Measurements from ENCODE around the gene GABBR2.

GABBR2 gene

DNA sequence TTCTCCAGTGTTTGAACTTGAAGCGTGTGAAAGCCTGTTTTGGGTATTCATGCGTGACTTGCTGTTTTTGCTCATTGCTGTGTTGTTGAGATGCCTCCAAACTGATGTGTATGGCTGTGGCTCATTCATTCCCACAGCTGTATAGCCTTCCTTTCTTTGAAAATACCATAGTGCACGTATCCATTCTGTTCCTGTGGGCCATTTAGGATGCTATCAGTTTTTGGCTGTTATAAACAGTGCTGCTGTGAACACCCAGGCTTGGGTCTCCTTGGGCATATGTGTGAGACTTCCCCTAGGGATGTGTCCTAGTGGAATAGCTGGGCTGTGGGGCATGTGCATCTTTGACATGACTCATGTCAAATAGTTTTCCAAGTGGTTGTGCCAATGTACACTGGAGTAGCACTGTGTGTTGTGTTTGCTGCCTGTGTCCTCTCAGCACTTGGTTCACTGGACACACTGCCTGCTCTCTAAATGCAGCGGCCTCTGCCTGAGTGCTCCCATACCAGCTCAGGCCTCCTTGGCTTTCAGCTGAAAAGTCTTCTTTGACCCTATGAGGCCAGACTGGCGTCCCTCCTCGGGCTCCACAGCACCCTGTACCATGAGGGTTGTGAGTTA, 350.7 kb downstream of the GABBR2 start:
- H3K4me3 ChIP-seq (ENCODE audit: low read length) = no peak overlapping the region
- DNase-seq (ENCODE audit: low read depth, low spot score) = no peak

DNA sequence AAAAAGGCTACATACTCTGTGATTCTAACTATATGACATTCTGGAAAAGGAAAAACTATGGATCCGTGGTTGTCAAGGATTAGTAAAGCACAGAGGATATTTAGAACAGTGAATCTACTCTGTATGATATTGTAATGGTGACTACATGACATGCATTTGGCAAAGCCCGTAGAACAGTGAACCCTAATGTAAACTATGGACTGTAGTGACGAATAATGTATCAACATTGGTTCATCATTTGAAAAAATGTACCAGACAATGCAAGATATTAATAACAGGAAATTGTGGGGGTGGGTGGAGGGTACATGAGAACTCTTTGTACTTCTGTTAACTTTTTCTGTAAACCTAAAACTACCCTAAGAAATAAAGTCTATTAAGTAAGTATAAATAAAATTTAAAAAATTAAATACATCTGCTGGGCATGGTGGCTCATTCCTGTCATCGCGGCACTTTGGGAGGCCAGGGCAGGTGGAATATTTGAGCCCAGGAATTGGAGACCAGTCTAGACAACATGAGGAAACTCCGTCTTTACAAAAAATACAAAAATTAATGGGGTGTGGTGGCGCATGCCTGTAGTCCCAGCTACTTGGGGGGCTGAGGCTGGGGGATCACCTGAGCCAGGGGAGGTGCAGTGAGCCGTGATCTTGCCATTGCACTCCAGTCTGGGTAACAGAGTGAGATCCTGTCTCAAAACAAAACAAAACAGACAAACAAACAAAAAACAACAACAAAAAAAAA, 351.6 kb downstream of the GABBR2 start:
- DNase-seq (ENCODE audit: low read depth, low spot score) = no peak
- no peak overlapping the region for H3K4me3 ChIP-seq (ENCODE audit: low read length)

GRCh38 chr9:98356326-98356725, 352.4 kb downstream of the GABBR2 start:
- DNase-seq (ENCODE audit: low read depth, low spot score) = no peak
- H3K4me3 ChIP-seq (ENCODE audit: low read length) = no peak overlapping the region

DNA sequence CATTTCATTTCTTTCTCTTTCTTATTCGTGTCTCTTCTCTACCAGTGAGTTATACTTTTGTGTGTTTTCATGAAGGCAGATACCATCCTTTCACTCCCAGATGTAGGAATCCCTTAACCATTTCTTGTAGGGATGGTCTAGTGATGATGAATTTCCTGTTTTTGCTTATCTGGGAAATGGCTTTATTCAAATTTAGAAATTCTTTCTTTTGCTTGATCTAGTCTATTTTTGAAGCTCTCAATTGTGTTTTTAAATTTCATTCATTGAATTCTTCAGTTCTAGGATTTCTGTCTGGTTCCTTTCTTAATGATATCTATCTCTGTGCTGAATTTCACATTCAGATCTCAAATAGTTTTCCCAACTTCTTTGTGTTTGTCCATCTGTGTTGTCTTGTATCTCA, 357.4 kb downstream of the GABBR2 start:
- DNase-seq (ENCODE audit: low read depth, low spot score) = no peak

DNA sequence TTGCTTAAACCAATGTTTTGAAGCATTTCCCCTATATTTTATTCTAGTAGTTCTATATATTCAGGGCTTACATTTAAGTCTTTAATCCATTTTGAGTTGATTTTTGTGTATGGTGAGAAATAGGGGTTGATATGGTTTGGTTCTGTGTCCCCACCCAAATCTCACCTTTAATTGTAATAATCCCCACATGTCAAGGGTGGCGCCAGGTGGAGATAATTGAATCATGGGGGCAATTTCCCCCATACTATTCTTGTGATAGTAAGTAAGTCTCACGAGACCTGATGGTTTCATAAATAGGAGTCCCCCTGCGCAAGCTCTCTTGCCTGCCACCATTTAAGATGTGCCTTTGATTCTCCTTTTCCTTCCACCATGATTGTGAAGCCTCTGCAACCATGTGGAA, 361.1 kb downstream of the GABBR2 start:
- H3K4me3 ChIP-seq (ENCODE audit: low read length) = no peak overlapping the region
- no peak for DNase-seq (ENCODE audit: low read depth, low spot score)

More for the DNA sequence above, 357.4 kb downstream of the GABBR2 start:
- no peak overlapping the region for H3K4me3 ChIP-seq (ENCODE audit: low read length)

DNA sequence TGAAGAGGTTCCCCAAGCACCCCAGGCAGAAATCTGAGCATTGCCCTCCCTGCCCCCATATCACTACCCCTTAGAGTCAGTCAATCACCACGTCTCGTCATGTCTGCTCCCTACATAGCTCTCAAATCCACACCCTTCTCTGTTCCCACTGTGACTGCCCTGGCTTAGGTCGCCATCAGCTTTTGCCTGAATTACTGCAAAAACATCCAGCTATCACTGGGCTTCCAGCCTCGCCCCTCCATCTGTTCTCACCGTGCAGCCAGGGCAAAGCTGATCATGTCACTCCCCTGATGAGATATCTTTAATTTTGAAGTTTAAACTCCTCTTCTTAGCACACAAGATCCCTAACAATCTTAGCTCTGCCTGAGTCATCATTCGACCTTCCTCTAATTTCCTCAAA, 363.7 kb downstream of the GABBR2 start:
- no peak for DNase-seq (ENCODE audit: low read depth, low spot score)
- no peak overlapping the region for H3K4me3 ChIP-seq (ENCODE audit: low read length)

- no peak overlapping the region for H3K4me3 ChIP-seq (ENCODE audit: low read length)
These were observed 364.2 kb downstream of the GABBR2 start for GRCh38 chr9:98344581-98344980.

GRCh38 chr9:98342820-98343210, 365.9 kb downstream of the GABBR2 start:
- DNase-seq (ENCODE audit: low read depth, low spot score) = no peak
- no peak overlapping the region for H3K4me3 ChIP-seq (ENCODE audit: low read length)

More at GRCh38 chr9:98344581-98344980, 364.2 kb downstream of the GABBR2 start:
- DNase-seq (ENCODE audit: low read depth, low spot score) = no peak

- H3K4me3 ChIP-seq (ENCODE audit: low read length) = no peak overlapping the region
- no peak for DNase-seq (ENCODE audit: low read depth, low spot score)
These were observed 366.5 kb downstream of the GABBR2 start for GRCh38 chr9:98342098-98342819.

GRCh38 chr9:98341157-98342097, 367.3 kb downstream of the GABBR2 start:
- DNase-seq (ENCODE audit: low read depth, low spot score) = no peak
- H3K4me3 ChIP-seq (ENCODE audit: low read length) = no peak overlapping the region

GRCh38 chr9:98339987-98340800, 368.5 kb downstream of the GABBR2 start:
- no peak for DNase-seq (ENCODE audit: low read depth, low spot score)
- no peak overlapping the region for H3K4me3 ChIP-seq (ENCODE audit: low read length)

- DNase-seq (ENCODE audit: low read depth, low spot score) = no peak
- no peak overlapping the region for H3K4me3 ChIP-seq (ENCODE audit: low read length)
These were observed 373.1 kb downstream of the GABBR2 start for GRCh38 chr9:98335661-98336060.

GRCh38 chr9:98334796-98335195, 373.9 kb downstream of the GABBR2 start:
- no peak for DNase-seq (ENCODE audit: low read depth, low spot score)
- H3K4me3 ChIP-seq (ENCODE audit: low read length) = no peak overlapping the region

- no peak overlapping the region for H3K4me3 ChIP-seq (ENCODE audit: low read length)
- no peak for DNase-seq (ENCODE audit: low read depth, low spot score)
These were observed 374.8 kb downstream of the GABBR2 start for GRCh38 chr9:98333703-98334582.

DNA sequence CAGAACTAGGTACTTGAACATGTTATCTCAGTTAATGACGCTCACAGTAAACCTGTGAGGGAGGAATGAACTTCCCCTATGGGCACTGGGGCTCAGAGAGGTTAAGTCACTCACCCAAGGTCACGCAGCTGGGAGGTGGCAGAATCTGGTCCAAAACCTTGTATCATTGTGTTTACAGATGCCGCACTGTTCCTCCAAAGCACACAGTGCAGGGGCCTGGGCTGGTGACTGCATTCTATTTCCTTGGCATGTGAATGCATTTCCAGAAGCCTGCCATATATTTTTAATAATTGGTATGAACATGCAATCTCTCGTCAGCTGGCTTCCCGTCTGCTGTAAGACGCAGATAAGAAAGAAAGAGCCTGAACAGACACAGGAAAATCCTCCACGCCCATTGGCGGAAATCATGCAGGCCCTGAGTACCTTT, 376.3 kb downstream of the GABBR2 start:
- DNase-seq (ENCODE audit: low read depth, low spot score) = no peak
- H3K4me3 ChIP-seq (ENCODE audit: low read length) = no peak overlapping the region

GRCh38 chr9:98331536-98332259, 377.0 kb downstream of the GABBR2 start:
- no peak for DNase-seq (ENCODE audit: low read depth, low spot score)
- no peak overlapping the region for H3K4me3 ChIP-seq (ENCODE audit: low read length)

- no peak for DNase-seq (ENCODE audit: low read depth, low spot score)
- H3K4me3 ChIP-seq (ENCODE audit: low read length) = no peak overlapping the region
These were observed 377.9 kb downstream of the GABBR2 start for GRCh38 chr9:98330831-98331230.
